G401 (cell line): ENCODE measurements around the gene APOB. TPM values are rescaled to one million over a fixed set of nuclear protein-coding genes. Genes with fewer than 3 reads are reported as not detected.
A peak's percentile ranks its signal among the peaks of the same experiment; 100 is the strongest.

Source experiments
- DNase-seq: peaks from one replicate; pipeline ENCODE4 v3.0.0-alpha.2; 2015; ENCODE audit warnings: low spot score
- in situ Hi-C: cut with HindIII; loops from 2 replicates; pipeline ENCODE4 v1.10.0; 2016; ENCODE audit warnings: low sequenced_read_pairs, mixed read lengths
- total RNA-seq: library from RNA; depleted of rRNA; stranded (reverse); fragments of >200 nt; shearing (Covaris generic); gene quantifications from 2 replicates; pipeline ENCODE4 v1.2.3, GENCODE V29; 2014

Gene APOB
- total RNA-seq, 1 experiment from 2014 or later, result not detected

DNA sequence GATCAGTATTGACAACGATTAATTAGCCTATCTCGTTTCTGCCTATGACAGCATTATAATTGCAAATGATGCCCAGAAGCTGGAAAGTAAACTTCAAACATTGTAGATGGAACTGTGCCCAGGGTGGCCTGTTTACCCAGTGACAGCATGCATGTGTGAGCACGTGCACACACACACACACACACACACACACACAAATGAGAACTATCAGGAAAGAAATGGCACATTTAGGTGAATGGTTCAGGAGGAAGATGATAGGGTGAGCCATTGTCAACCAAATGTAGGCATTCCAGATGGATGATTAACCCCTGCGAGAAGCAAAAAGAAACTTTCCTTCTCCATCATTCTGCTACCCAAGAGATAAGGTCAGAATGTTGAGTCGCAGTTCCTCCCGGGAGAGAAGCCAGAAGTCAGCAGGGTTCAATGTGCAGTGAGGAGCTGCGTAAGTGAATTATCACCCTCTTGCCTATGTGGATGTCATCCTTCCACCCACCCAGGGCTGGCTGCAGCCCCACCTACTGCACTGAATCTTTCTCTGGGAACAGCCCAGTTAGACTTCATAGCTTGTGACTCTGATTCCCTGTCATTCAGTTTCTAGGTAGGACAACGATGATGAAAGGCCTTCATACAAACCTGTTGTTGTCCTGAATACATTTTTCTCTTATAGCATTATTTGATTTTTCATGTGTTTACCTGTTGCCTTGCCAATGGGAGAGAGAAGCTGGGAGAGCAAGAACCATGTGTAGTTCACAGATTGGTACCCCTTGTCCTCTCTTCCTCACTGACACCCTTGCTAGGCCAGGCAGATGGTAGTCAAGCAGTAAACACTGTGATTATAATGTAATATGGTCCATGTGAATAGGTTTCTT lies 3.5 kb upstream of the APOB start:
- in situ Hi-C loops, result no loop called here
- DNase-seq, result no peak

DNA sequence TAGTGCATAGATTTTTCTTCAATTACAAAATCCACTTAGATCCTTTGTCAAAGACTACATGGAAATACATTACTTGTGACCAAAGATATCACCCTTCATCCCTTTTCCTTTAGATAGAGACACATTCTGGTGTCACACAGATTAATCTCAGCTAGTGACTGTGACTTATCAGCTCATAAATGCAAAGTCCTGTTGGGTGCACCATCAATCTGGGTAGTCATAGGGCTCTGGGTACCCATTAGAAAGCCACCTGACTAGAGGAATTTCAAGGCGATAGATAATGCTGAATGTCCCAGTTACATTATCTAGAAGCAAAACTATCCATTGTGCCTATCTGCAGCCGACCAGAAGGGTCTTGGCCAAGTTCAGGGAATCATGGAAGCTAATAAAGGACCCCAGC lies 2.6 kb upstream of the APOB start:
- no peak for DNase-seq
- in situ Hi-C loops, result no loop called here

DNA sequence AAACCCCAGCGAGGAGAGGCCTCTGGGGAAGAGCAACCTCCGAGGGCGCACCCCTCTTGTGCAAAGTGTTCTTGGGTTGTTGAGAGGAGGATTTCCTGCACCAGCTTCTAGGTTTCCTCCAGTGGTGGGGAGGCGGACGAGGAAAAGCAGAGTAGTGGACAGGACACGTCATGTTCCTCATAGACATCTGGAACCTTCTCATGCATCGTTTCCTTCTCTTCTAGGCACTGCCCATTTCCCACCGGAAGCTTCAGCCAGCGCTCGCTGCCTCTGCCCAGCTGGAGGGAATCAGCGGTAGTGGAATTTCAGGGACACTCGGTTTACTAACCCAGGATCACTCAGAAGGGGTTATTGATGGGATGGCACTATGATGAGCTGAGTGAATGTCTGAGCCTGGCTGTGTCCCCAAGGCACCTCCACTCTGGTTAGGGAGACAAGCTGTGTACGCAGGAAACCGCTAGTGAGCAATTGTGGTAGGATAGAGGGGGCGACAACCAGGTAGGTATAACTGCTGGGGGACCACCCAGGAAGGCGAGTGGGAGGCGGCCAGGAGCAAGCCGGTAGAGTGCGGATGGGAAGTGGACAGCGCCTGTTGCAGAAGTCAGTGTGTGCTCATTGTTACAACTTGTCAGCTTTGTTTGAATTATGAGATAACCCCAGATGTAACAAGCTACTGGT lies 960 bp upstream of the APOB start:
- in situ Hi-C loops, result no loop called here
- DNase-seq, result no peak

DNA sequence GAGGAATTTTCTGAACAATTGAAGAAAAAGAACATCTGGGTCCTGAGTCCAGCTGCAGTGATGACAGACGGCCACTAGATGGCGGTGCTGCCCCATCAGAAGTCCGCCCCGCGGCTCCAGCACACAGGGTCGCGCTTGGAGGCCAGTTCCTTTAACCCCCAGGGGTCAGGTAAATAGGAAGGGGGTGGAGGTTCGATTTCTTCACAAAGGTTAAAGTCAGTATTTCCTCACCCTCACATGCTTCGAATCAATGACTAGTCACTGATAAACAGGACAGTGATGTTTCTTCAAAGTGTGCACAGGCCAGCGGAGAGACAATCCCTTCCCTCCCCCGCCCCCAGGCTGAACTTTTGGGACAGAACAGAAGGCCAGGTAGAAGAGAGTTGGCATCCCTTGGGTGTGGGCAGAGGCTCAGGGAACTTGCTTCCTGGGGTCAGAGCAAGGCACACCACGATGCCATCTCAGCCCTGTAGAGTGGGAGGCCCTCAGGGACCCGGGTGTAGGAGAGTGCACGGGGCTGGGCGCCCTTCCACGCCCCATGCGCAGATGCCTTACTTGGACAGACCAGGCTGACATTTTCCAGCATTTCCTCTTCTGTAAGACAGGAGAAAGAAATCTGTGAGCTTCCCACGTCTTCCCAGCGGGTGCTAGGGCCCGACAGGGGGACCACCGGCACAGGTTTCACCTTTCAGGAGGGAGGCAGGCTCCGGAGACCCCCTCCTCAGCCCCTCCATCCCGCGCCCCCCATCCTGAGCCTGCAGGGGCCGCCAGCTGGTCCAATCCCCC lies 722 bp downstream of the APOB start:
- peak; percentile 57 for DNase-seq
- in situ Hi-C loops, result no loop called here

DNA sequence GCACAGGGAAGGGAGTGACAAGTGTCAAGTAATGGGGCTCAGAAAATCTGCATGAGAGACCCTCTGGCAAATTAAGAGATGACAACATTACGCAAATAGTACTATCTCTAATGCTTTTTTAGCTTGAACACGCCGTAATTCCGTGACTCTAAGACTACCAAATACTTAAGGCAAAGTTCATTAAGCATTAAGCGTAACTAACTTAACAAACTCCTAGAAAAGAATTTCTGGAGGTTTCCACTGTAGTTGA lies 1.2 kb downstream of the APOB start:
- in situ Hi-C loops, result no loop called here
- DNase-seq, result no peak

DNA sequence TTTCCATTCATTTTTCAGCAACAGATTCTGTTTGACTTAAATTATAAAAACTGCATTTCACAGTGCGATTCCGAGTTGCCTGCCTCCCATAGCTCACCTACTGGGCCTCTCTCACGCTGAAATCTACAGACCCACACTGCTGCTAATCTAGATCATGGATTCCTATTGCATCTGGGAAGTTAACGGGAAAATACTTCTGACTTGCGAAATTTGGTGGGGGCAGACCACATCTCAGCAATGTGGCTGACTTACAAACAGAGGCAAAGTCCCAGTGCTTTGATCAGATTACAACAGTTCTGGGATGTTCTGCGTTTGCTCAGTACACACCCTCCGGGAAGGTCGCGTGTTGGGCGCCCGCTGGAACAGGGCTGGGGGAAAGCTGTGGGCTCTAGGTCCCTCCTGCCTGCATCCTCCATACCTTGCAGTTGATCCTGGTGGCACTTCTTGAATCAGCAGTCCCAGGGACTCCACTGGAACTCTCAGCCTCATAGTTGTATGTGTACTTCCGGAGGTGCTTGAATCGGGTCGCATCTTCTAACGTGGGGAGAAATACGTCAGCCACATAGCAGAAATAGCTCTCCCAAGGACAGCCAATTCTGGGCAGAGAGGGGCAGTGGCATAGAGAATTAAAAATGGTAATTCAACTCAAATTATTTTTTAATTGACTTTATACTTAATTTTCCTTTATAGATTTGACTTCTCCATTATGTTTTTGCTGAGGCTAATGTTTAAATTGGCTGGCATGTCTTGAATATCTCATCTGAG lies 1.7 kb downstream of the APOB start:
- in situ Hi-C loops, result no loop called here
- DNase-seq, result no peak

DNA sequence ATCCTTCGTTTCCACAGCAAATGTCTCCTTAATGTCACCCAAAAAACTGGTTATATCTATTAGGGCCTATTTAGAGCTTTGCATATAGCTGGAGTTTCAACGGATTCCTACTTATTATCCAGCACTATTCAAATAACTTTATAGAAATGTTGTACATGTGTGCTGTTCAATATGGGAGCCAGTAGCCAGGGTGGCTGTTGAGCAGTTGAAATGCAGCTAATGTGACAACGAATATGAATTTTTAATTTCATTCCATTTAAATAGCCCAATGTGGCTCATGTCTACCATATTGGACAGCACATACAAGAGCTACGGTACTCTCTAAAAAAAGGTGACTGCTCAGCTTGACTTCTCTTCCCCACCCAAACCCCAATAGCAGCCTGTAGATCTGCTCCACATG lies 2.4 kb downstream of the APOB start:
- DNase-seq, result no peak
- in situ Hi-C loops, result no loop called here

DNA sequence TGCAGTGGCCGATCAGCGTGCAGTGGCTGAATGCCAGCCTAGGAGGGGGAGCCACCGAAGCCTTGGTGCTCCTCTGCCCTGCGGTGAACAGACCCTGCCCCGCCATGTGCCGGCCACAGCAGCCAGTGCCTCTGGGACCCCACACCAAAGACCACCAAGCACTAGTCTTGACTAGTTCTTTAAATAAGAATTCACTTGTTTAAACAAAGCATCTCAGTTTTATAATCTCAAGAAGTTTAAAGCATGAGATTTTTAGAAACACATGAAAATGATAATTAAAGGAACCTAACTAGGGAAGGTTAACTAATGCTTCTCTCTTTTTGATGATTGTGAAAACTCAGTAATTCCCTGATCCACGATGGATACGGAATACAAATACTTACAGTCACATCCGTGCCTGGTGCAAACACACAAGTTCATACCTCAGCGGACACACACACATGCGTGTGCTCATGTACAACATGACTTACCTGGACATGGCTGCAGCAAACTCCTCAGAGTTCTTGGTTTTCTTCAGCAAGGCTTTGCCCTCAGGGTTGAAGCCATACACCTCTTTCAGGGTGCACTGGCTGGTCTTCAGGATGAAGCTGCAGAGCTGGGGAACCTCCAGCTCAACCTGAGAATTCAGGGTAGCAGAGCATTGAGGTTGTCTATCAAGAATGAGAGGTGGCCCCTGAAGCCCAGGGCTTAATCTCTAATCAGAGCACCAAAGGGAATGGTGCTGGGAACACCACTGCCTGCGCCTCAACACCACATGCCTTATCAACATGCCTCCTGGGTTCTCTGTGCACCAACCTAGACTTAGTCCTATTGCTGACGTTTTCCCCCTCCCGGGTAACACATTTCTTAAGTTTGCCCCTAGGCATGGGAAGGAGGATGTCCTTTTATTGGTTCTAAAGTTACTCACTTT lies 3.1 kb downstream of the APOB start:
- in situ Hi-C loops, result no loop called here
- DNase-seq, result no peak

DNA sequence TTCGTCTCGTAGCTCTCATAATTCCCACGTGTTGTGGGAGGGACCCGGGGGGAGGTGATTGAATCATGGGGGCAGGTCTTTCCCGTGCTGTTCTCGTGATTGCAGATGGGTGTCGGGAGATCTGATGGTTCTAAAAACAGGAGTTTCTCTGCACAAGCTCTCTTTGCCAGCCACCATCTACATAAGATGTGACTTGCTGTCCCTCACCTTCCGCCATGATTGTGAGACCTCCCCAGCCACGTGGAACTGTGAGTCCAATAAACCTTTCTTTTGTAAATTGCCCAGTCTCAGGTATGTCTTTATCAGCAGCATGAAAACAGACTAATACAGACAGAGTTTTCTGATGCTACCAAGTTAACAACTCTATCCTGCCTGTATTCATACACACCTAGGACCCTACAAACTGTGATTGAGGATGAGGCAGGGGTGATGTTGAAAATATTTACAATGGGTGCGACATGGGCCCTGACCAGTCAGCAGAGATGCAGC lies 3.9 kb downstream of the APOB start:
- in situ Hi-C loops, result no loop called here
- DNase-seq, result no peak

DNA sequence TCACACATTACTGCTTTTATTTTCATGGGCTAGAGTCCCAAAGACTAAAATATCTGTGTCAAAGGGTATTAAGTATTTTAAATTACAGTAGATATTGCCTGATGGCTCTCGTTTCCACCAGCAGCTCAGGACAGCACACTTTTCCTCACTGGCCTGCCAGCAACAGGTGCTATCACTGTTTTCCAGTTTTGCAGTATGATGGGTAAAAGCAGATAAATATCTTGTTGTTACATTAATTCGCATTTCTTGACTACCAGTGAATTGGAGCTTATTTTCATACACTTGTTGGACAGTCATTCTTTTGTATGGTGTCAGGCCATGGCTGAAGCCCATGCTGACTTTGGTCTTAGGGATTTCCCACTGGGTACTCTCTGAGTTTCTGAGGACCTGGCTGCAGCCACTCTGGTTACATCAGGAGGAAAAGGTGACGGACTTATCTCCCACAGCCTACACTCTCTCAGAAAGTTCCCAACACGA lies 4.8 kb downstream of the APOB start:
- DNase-seq, result no peak

DNA sequence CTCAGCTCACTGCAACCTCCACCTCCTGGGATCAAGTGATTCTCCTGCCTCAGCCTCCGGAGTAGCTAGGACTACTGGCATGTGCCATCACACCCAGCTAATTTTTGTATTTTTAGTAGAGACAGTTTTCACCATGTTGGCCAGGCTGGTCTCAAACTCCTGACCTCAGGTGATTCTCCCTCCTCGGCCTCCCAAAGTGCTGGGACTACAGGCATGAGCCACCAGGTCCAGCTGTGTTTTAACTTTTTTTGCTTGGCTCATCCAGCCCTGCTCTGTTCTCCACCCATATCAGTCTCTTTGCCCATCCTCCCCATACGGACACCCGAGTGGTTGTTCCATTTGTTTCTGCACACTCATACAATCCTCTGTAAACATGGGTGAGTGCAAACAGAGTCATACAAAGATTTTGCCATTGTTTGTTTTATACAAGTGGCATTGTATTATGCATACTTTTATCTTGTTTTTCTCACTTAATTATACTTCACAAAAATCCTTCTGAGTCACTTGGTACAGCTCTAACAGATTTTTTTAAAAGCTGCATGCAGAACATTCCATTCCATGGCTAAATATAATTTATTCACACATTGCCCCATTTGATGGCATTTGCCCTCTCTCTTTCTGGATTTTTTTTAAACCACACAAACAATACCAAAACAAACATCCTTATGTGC lies 5.3 kb downstream of the APOB start:
- no peak for DNase-seq
- in situ Hi-C loops, result no loop called here

More for the DNA sequence above, 4.8 kb downstream of the APOB start:
- in situ Hi-C loops, result no loop called here

DNA sequence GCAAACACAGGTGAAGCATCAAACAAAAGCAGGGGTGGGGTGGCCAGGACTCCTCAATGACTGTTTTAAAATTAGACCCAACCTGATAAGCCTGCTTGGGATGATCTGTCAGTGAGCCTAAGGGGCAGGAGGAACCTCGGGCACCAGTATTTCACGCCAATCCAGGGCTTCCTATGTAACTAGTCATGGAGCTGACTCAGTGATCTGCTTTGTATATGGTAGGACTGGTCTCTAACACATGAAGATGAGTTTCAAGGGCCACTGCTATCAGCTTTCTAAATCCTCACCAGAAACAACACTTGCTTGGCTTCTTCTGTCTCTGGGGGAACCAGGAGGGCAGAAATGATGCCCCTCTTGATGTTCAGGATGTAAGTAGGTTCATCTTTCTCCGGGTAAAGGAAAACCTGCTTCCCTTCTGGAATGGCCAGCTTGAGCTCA lies 6.2 kb downstream of the APOB start:
- in situ Hi-C loops, result no loop called here
- DNase-seq, result no peak

DNA sequence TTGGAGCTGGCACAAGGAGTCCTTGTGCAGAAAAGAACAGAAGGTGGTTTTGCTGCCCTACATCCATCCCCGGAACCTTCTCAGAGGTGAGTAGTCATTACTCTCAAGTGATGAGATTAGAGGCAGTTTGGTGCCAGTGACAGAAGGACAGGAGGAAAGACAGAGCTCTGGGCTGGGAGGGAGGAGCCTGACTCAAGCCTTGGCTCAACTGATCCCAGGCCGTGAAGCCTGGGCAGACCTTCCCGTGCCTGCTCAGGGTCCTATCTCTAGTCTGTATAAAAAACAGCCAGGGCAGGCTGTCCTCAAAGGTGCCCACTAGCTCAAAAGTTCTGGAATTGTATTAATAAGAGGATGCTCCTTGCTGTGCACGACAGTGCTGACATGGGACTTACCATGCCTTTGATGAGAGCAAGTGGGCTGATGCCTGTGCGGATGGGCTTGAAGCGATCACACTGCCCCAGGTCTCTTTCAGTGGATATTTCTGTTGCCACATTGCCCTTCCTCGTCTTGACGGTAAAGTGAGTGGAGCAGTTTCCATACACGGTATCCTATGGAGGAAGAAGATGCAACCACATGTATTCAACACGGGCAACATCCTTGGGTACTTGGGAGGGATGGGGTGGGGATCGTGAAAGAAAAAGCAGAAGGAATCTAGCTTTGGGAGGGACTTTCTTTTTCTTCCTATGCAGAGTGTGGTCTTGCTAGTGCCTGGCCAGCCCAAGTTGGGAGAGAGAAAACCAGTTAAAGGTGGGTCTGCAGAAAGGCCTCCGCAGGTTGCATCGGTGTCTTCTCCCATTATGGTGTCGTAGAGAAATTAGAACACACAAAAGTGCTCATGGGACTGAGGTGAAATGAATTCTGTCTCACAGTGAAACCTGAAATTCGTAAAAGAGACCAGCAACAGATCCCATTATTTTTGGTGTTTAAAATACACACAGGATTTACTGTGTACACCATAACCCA lies 6.9 kb downstream of the APOB start:
- in situ Hi-C loops, result no loop called here
- DNase-seq, result no peak

DNA sequence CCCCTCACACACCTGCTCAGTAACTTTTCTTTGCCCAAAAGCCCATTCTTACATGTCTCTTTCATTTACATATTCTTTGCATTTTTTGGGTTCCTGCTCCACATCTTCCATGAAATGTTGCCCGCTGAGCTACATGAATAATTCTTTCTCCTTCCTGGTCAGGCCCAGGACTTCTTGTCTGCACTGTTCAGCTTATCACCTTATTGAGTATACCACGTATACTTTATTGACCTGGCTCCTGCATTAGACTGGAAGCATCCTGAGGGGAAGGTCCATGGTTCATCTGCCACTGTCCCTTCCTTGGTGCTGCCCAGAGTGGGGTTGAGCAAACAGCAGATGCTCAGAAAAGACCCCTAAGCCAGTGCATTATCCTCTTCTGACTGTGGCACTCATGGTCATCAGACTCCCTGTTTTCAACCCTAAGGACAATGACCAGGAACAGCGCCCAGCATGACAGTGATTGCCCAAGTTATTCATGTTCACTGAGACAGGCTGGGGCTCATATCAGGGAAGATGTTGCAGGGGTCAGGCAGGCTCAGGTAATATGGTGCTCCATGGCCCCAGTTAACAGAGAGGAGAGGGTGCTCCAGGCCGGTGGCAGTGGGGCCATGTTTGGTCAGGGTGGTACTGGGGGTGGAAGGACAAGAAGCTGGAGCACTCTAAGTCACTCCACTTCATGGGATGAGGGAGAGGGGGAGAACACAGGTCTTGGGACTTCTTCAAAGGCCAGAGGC lies 7.7 kb downstream of the APOB start:
- DNase-seq, result no peak
- in situ Hi-C loops, result no loop called here

DNA sequence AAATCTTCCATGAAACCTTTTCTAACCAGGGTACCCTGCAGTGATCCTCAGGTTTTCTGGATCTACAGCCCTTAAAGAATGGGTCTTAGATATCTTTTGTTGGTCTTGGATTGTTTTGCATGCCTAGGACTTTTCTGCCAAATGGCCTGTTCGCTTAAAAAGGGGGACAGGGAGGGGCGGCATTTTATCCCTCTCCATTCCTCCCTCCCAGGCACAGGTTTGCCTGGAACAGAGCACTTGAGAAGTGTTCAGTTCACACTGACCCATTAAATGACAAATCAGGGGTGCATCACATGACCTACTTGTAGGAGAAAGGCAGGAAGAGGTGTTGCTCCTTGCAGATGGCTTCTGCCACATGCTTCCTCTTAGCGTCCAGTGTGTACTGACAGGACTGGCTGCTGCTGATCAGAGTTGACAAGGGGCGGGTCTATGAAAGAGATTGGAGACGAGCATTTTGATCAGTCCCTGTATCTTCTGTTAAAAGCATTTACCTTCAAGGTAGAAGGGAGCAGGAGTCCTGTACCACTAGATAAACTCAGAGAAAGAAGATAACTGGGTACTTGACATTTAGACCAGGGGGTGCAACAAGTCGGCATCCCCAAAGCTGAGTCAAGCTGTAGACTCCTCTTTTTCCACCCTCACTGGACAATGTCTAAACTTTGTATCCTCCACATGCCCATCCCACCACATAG lies 8.4 kb downstream of the APOB start:
- DNase-seq, result no peak
- in situ Hi-C loops, result no loop called here

DNA sequence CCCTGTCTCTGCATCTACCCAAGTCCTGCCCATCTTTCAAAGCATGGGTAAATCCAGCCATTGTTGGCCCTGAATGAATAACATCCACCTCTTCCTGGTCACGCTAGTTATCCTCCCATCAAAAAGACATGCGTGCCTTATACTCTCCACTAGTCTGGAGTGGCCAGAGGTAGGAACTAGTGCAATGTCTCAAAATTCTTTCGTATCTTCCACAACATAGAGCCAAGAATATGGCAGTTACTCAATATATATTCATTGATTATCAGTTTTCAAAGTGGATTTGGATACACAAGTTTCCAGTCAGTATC lies 8.9 kb downstream of the APOB start:
- no peak for DNase-seq
- in situ Hi-C loops, result no loop called here
